ENCODE results near the gene INTS4.
"Not testable (repeated sequence)": the region's sequence is repeated elsewhere in the genome, so short reads cannot be mapped to it uniquely, and the experiment has no call there.

INTS4 gene

GRCh38 chr11:77943296-77943695 is 51.2 kb downstream of the INTS4 start:
- DNase-seq: not testable (repeated sequence)

GRCh38 chr11:77942465-77942864 is 52.0 kb downstream of the INTS4 start:
- not testable (repeated sequence) for DNase-seq

- DNase-seq: not testable (repeated sequence)
Observed at GRCh38 chr11:77933596-77933995, 60.9 kb downstream of the INTS4 start.

GRCh38 chr11:77930334-77931208 is 63.9 kb downstream of the INTS4 start:
- not testable (repeated sequence) for DNase-seq

GRCh38 chr11:77917713-77918112 is 76.8 kb downstream of the INTS4 start:
- not testable (repeated sequence) for DNase-seq

- DNase-seq: not testable (repeated sequence)
Observed at GRCh38 chr11:77914307-77914791, 80.1 kb downstream of the INTS4 start.

- DNase-seq: not testable (repeated sequence)
Observed at GRCh38 chr11:77913608-77914306, 80.7 kb downstream of the INTS4 start.

GRCh38 chr11:77910828-77911227 is 83.6 kb downstream of the INTS4 start:
- not testable (repeated sequence) for DNase-seq

GRCh38 chr11:77909277-77909676 is 85.2 kb downstream of the INTS4 start:
- no peak for DNase-seq

- no peak for DNase-seq
Observed at GRCh38 chr11:77908835-77909234, 85.6 kb downstream of the INTS4 start.

GRCh38 chr11:77894949-77895348 is 99.5 kb downstream of the INTS4 start:
- not testable (repeated sequence) for DNase-seq

GRCh38 chr11:77891703-77892102 is 102.8 kb downstream of the INTS4 start:
- DNase-seq: not testable (repeated sequence)

- DNase-seq: not testable (repeated sequence)
Observed at GRCh38 chr11:77891256-77891655, 103.2 kb downstream of the INTS4 start.

- DNase-seq: not testable (repeated sequence)
Observed at GRCh38 chr11:77890619-77891056, 103.8 kb downstream of the INTS4 start.

- DNase-seq: not testable (repeated sequence)
Observed at GRCh38 chr11:77890100-77890614, 104.3 kb downstream of the INTS4 start.

GRCh38 chr11:77889045-77889444 is 105.4 kb downstream of the INTS4 start:
- not testable (repeated sequence) for DNase-seq

- DNase-seq: no peak
Observed at GRCh38 chr11:77886401-77886800, 108.1 kb downstream of the INTS4 start.

GRCh38 chr11:77884829-77885190 is 109.7 kb downstream of the INTS4 start:
- DNase-seq: no peak

GRCh38 chr11:77884186-77884828 is 110.2 kb downstream of the INTS4 start:
- DNase-seq: no peak

- DNase-seq: no peak
Observed at GRCh38 chr11:77883775-77884174, 110.7 kb downstream of the INTS4 start.

- DNase-seq: no peak
Observed at GRCh38 chr11:77882396-77882795, 112.1 kb downstream of the INTS4 start.

GRCh38 chr11:77879218-77879617 is 115.2 kb downstream of the INTS4 start:
- peak; percentile 2 for DNase-seq

- DNase-seq: not testable (repeated sequence)
Observed at GRCh38 chr11:77878247-77878646, 116.2 kb downstream of the INTS4 start.

Data from CD4-positive, alpha-beta T cell treated with Interleukin-4 for 4 hours (primary cell).